Activated CD8-positive, alpha-beta memory T cell treated with anti-CD3 and anti-CD28 coated beads, Interleukin-2, amount 50 U/mL, for 48 hours (primary cell): ENCODE data around the gene CDKN3.
A peak's percentile ranks its signal among the peaks of the same experiment; 100 is the strongest.
"Not testable (repeated sequence)": the region's sequence is repeated elsewhere in the genome, so short reads cannot be mapped to it uniquely, and the experiment has no call there.

Source experiments
- DNase-seq: peaks from one replicate; pipeline ENCODE4 v3.0.0-alpha.2; 2020

Gene CDKN3

DNA sequence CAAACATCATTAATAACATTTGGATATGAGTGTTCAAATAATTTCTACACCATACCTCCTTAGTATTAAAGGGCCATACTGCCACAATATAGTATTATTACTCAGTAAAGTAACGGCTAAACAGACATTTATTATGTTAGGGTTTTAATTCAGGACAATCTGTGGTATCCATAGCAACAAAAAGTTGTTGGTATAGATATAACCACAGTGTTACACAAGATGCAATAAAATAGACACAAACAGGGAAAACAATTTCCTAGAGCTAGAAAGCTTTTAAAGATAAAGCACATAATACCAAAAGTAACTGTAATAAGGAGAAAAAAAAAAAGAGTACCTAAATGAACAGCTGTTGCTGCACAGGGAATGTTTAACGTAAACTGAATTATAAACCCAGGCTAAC is 28.3 kb downstream of the CDKN3 start:
- no peak for DNase-seq

DNA sequence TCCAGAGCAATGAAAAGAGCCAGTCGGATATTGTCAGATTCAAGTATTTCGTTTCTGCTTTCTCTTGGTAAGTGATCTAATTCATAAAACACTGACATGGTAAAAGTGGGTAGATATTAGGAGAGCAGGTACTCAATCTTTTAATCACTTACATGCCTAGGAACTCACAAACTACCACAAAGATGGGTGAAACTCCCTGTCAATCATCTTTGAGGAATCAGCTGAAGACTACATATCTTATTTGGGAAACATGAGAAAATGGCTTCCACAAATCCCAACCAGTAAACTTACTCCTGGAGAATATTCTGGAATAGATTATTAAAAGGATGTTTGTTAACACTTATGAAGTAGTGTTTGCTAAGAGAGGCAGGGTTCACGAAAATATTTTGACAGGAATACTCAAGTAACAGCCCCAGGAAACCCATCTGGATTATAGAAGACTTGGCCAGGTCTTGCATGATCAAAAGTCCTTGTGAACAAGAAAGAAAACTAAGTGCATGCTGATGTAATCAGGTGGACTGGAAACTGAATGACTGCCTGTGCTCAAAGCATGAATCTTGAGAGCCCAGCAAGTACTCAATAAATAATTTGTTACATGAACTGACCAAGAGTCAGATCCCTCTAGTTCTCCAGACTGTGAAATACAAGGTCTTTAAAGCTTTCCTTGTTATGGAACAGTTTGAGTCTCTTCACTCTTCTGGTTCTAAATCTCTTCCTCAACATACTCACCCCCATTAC is 28.9 kb downstream of the CDKN3 start:
- DNase-seq = no peak

DNA sequence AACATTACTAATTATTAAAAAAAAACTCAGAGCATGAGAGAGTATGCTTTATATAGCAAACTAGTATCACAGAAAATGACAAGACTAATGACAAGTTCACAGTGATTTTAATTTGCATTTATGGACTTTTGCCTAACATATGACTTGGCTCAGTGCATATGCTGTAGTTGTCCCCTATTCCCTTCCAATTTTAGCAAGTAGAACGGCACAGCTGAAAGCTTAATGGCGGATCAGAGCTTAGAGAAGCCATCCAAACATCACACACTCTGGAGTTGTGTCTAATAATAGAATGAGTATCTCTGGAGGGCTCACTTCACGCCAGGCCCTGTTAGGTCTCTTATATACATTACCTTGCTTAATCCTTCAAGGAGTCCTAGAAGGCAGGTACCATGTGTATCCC is 31.1 kb downstream of the CDKN3 start:
- no peak for DNase-seq

DNA sequence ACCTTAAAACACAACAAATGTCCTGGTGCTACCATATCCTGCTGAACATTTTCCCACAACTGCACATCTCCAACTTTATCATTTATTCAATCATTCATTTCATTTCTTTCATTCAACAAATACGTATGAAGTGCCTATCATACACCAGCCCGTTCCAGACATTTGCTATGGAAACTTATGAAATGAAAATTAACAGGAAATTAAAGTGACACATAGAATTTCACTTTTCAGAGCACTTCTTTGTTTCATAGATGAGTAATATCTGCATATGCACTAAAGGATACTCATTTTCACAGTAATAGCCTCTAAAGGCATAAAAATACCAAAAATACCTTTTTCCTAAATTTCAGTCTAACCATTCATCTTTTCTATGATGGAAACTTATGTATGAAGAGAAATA is 31.7 kb downstream of the CDKN3 start:
- no peak for DNase-seq

DNA sequence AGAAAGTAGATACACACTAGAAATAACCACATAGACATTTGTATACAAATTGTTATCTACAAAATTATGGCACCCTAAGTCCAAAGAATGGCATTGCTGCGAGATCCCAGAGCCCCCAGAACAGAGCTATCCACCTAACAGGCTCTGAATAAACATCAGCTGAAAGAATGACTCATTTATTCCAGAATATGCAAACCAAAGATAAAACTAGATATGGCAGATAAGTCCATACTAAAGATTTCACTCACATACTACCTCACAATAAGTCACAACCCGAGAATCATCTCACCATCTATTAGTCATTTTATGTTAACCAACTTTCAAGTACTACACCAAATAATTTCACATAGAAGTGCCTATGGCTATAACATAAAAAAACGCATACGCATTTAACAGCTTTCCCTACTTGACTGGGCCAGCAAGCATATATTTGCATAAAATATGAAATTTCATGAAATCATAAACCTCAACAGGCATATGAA is 38.7 kb downstream of the CDKN3 start:
- DNase-seq = no peak

DNA sequence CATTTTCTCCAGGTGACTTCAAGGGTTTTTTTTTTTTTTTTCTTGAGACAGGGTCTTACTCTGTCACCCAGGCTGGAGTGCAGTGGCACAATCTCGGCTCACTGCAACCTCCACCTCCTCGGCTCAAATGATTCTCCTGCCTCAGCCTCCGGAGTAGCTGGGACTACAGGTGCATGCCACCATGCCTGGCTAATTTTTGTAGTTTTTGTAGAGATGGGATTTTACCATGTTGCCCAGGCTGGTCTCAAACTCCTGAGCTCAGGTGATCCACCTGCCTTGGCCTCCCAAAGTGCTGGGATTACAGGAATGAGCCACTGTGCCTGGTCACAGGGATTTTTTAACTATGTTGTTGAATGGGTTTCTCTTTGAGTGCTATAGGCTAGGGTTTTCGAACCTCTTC is 41.1 kb downstream of the CDKN3 start:
- DNase-seq = not testable (repeated sequence)

DNA sequence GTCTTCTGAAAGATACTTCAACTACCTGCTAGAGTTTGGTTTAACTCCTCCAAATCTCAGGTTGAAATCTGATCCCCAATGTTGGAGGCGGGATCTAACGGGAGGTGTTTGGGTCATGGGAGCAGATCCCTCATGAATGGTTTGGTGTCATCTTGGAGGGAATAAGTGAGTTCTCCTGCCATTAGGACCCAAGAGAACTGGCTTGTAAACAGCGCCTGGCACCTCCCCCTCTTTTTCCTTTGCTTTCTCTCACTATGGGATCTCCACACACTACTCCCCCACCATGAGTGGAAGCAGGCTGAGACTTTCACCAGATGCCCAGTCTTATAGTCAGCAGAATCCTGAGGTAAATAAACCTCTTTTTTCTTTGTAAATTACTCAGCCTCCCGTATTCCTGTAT is 41.9 kb downstream of the CDKN3 start:
- no peak for DNase-seq

DNA sequence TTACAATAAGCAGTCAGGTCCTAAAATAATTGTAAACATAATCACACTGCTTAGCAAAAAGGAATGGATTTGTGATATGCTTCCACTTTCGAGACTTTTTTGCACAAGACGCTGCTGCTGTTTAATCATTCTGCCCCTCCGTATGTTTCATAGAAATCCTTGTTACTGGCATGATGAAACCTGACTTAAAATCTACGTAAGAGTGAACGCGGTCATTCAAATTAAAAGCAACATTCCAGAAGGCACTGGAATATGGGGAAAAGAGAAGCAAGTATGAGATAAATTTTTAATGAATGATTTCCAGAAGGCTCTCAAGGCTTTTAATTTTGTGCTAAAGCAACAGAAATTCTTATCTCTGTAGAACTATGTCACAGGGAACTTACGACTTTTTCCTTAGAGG is 43.2 kb downstream of the CDKN3 start:
- DNase-seq = no peak

DNA sequence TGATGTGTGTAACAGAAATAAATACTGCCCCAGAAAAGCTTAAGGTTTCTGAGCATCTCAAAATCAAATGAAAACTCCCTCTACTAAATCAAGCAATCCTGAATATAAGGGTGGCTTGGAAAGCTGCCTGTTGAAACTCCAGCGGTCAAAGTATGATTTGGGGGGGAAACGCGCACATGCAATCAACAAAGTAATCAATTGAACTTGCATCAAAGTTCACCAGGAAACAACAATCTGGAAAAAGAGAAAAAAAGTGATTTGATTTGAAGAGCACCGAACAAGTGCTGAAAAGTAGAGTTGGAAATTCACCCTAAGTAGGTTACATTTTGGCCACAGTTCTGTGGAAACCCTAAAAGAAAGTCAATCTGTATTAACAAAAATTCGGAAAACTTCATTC is 43.7 kb downstream of the CDKN3 start:
- no peak for DNase-seq

DNA sequence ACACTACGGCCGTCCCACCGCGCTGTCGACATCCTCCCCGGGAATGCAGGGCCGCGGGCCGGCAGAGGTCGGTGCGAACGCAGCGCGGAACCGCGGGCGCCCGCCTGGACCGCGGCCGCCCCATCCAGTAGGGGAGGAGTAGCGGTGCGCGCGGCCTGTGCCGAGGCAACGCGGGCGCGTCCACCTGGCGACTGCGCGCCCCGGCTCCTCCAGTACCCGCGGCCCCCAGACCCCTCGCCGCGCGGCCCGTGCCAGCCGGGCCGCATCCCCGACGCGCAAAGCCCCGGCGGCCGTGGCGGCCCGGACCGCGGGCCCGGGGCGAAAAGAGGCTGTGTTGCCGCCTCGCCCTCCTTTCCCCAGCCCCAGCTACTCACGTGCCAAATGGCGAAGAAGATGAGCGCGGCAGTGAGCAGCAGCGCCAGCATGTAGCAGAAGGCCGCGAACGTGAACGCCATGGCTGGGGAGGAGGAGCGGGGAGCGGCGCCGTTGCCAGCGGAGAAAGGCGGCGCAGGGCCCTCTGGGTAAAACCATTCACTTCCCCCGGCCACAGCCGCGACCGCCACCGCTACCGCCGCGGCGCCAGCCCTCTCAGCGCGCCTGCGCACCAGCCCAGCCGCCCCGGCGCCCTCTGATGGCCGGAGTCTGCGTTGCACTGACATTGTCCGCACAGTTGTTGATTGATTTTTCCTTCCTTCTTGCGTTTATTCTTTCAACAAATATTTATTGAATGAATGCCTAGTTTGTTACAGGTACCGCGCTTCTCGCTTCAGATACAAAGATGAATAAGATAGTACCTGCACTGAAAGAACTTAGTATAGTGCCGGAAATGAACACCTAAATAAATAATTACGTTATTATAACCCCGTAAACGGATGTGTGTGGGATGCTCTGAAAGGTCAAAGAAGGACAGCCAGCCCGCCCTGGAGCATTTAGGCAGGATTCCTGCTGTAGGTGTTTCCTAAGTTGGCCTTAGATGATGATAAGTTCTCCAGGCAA is 44.4 kb downstream of the CDKN3 start, which contains the start of gene CNIH1:
TSS of gene CNIH1 (minus strand) at position 502 of the 996 bp plus-strand sequence. CDS start at position 455, 47 bp downstream.
- peak; percentile 100 for DNase-seq

DNA sequence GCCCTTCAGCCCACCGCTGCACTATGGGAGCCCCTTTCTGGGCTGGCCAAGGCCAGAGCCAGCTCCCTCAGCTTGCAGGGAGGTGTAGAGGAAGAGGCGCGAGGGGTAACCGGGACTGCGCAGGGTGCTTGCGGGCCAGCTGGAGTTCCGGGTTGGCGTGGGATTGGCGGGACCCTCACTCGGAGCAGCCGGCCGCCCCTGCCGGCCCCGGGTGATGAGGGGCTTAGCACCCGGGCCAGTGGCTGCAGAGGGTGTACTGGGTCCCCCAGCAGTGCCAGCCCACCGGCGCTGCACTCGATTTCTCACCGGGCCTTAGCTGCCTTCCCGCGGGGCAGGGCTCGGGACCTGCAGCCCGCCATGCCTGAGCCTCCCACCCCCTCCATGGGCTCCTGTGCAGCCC is 46.2 kb downstream of the CDKN3 start:
- DNase-seq = not testable (repeated sequence)

DNA sequence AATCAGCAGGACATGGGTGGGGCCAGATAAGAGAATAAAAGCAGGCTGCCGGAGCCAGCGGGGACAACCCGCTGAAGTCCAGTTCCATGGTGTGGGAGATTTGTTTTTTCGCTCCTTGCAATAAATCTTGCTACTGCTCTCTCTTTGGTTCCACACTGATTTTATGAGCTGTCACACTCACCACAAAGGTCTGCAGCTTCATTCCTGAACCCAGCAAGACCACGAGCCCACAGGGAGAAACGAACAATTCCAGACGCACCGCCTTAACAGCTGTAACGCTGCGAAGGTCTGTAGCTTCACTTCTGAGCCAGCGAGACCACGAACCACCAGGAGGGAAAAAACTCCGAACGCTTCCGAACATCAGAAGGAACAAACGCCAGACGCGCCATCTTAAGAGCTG is 47.2 kb downstream of the CDKN3 start:
- no peak for DNase-seq

DNA sequence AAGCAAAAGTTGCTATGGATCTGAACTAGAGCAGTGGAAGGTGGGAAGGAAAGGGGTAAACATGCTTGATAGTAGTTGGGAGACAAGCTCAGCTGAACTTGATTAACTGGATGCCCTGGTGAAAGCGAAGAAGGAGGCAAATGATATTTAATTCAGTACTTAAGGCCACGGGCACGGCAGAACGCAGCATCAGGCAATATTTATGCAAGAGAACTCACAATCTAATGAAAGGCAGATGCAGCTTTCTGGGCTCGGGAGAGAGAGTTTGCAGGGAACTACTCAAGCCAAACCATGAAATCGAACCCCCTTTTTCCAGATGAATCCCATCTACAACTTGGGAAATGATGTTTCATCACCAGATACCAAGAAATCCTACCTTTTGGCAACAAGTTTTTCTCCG is 47.9 kb downstream of the CDKN3 start:
- DNase-seq = no peak

DNA sequence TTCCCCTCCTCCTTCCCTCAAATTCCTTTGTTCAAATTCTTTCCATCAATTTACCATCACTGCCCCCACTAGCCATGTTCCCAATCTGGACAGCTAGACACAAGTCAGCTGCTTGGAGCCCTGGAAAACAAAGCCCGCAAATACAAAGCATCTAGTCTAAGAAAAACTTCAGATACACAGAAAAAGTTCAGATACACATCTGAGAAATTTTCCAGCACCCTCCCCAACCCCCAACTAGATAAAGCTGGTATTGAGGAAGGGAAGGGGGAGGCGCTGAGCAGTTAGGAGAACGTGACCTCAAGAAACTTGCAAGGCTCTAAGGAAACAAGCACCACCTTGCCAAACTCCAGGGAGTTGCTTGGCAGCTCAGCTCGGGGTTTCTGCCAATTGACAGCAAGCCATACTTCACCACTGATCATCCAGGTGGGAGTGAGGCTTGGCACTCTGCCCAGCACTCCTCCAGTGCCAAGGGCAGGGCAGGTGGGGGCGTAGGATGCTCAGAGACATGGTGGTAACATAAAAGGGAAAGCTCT is 49.4 kb downstream of the CDKN3 start:
- DNase-seq = no peak

DNA sequence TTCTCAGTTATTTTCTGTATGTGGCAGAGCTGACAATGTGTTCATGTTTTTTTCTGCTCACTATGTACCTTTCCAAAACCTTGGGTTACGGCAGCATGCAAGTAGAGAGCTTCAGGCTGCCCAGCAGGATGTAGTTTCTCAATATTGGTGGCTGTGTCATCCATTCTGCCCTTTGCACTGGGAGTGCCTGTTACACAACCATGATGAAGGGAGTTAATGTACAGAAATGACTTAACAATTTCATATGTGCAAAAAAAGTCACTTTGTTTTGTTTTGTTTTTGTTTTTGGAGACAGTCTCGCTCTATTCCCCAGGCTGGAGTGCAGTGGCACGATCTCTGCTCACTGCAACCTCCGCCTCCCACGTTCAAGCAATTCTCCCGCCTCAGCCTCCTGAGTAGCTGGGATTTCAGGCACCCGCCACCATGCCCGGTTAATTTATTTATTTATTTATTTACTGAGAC is 50.5 kb downstream of the CDKN3 start:
- no peak for DNase-seq

DNA sequence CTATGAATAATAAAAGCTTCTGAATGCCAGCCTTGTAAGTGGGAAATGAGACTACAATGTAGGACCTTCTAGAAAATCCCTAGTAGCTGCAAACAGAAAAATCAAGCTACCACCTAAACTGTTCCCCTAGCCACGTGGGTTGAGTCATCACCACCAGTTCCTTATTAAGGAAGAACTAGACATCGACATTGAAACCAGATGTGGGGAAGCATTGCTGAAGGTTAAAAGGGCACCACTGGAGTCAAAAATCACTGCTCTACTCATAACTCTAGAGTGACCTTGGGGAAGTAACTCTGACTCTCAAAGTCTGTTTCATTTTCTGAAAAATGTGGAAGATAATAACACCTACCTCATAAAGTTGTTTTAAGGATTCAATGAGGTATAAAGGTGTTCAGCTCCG is 53.7 kb downstream of the CDKN3 start:
- no peak for DNase-seq

DNA sequence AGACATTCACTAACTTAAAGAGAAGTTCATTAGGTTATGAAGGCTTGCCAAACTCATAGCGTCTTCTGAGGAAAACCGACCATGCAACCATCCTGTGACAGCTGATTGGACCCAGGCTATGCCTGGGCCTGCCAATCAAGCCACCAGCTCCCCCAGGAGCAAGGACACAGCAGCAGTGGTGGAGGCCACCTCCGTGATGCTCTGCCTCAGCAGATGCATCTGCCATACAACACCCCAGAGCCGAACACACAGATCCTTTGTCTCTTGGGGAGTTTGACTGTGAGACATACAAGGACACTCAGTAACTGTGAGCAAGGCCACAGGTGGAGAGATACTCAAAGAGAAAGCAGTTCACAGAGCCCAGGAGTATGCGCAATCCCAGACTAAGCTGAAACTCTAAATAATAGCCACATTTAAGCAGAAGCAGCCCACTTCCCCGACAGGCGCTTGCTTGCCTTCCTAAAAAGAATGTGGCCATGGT is 54.4 kb downstream of the CDKN3 start:
- no peak for DNase-seq

DNA sequence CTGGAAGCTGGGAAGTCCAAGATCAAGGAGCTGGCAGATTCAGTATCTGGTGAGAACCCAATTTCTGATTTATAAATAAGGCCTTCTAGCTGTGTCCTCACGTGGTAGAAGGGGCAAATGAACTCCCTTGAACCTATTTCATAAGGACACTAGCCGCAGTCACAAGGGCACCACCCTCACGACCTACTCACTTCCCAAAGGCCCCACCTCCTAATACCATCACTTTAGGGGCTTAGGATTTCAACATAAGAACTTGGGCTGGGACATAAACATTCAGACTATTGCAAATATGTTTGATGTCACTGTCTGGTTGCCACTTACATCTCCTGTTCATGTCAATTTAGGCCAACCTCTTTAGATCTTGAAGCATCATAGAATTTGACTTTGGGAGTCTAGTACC is 55.2 kb downstream of the CDKN3 start:
- no peak for DNase-seq

DNA sequence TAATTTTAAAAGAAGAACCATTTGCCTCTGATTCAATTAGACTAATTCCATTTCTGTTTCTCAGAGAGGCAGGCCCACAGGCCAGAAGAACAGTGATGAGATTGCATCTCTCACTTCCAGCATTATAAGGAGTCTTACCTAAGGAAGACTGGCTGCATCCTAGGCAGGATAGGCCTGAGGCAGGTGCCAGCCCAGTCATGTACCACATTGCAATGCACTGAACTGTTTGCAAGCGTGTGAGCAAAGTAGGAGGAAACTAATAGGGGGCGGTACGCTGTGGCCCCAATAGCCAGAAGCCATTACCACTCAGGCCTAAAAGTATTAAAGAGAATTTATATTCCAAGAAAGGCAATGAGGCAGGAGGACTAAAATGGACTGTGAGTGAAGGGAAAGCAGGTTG is 56.4 kb downstream of the CDKN3 start:
- DNase-seq = no peak

DNA sequence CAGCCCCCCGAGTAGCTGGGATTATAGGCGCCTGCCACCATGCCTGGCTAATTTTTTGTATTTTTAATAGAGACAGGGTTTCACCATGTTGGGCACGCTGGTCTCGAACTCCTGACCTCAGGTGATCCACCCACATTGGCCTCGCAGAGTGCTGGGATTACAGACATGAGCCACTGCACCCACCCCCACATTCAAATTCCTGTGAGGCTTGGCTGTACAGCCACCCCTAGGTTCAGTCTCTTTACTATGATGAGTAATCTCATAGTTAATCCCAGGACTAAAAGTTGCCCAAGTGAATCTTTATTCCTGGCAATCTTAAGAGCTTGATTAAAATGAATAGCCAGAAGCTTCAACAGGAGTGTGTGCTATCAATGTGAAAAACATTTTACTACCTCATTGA is 57.2 kb downstream of the CDKN3 start:
- not testable (repeated sequence) for DNase-seq

DNA sequence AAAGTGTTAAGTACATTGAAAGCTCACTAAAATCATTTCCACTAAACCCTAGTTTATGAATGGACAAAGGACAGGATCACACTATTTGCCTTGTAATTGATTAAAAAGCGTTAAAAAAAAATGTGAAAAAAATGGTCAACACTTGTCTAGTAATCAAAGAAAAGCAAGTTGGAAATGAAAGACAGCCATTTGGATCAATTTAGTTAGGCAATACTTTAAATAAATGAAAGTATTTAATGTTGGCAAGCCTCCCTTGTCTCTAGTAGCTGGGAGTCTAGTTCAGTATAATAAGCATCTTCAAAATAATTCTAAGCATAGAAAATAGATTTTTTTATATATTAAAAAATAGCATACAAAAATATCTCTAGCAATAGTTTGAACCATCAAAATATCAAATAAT is 58.6 kb downstream of the CDKN3 start:
- no peak for DNase-seq

DNA sequence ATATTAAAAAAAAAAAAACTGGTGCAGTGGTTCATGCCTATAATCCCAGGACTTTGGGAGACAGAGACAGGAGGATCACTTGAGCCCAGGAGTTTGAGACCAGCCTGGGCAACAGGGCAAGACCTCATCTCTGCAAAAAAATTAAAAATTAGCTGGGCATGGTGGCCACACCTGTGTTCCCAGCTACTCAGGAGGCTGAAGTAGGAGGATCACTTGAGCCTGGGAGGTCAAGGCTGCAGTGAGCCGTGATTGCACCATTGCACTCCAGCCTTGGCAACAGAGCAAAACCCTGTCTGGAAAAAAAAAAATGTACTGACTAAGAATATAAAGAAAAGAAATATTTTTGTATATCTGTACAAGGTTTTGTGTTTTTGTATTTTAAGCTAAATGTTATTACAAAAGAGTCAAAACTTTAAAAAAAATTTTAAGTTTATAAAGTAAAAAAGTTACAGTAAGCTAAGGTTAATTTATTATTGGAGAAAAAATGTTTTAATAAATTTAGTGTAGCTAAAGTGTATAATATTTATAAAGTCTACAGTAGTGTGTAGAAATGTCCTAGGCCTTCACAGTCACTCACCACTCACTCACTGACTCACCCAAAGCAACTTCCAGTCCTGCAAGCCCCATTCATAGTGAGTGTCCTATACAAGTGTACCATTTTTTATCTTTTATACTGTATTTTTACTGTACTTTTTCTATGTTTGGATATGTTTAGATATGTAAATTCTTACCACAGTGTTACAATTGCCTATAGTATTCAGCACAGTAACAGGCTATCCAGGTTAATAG is 60.2 kb downstream of the CDKN3 start:
- not testable (repeated sequence) for DNase-seq
